ENCODE measurements around the gene LSAMP. TPM values are rescaled to one million over a fixed set of nuclear protein-coding genes. Genes with fewer than 3 reads are reported as not detected.

Gene LSAMP
- total and polyA plus RNA-seq, 2 of the 13 experiments (the other 11 are each of a cell fraction or from before 2014, with no cell fraction given), result not detected

- TF ChIP-seq REST (IDR thresholded peaks at IDR 0.05; ENCODE audit: borderline replicate concordance in 1 of 2, low read depth in 1 of 2, low read length in 2 of 2) (no peak), ZBTB4 (CRISPR knock-in tag; IDR thresholded peaks at IDR 0.05; ENCODE audit: borderline replicate concordance) (no peak)
Observed at GRCh38 chr3:116299646-116300081, 145.6 kb downstream of the LSAMP start (continued).

- Histone ChIP-seq H3K27me3 (ENCODE audit: control insufficient read depth in 1 of 2, insufficient read depth in 2 of 2, low read length in 2 of 2) (no peaks in the 10 kb centered on the region), H3K4me1 (ENCODE audit: insufficient read depth, low read length) (no peaks in the 10 kb centered on the region), H3K9ac (ENCODE audit: insufficient read depth, low read depth, low read length) (no peak overlapping the region), H3K4me3 (replicated peaks in 1 of 3; ENCODE audit: insufficient read depth in 1 of 3, low read depth in 2 of 3, low read length in 3 of 3) (no peak overlapping the region), H3K27ac (ENCODE audit: extremely low read length, insufficient read depth, low read length) (no peak overlapping the region), H3K9me3 (ENCODE audit: low read length) (no peaks in the 10 kb centered on the region), H4K20me1 (ENCODE audit: insufficient read depth, low read length) (no peaks in the 10 kb centered on the region), H3K79me2 (ENCODE audit: insufficient read depth, low read length) (no peaks in the 10 kb centered on the region), H2AFZ (ENCODE audit: low read length) (no peak overlapping the region), H3K36me3 (replicated peaks in 1 of 2; ENCODE audit: control insufficient read depth in 1 of 2, insufficient read depth in 2 of 2, low read length in 2 of 2) (no peaks in the 10 kb centered on the region), H3K4me2 (ENCODE audit: low read depth, low read length) (no peak overlapping the region)
- intact Hi-C loops (cut with micrococcal nuclease; ENCODE audit: unreplicated experiment), result no loop called here
- WGBS (ENCODE audit: low lambda C conversion rate), result 0% methylated on average over 1 of the region's 1 CpG
- no TSS peak for BruUV-seq (replicated peaks)
- no peak for FAIRE-seq
- in situ Hi-C loops (cut with HindIII; ENCODE audit: extremely low pct_ligation_motif_present, low pct_unique_long_range_greater_than_20kb), result no loop called here
- POLR2A ChIA-PET, result no interaction called here
- no peak for ATAC-seq
- TF ChIP-seq ZNF251 (CRISPR knock-in tag; IDR thresholded peaks at IDR 0.05), result no peak
- no peak for TF ChIP-seq ZNF383 (CRISPR knock-in tag; IDR thresholded peaks at IDR 0.05; ENCODE audit: borderline replicate concordance)
- TF ChIP-seq E2F1 (CRISPR knock-in tag; IDR thresholded peaks at IDR 0.05), result no peak
- no peak for TF ChIP-seq SRSF9 (IDR thresholded peaks at IDR 0.05; ENCODE audit: borderline replicate concordance, insufficient read depth, low read depth, low read length, poor library complexity, severe bottlenecking)
- TF ChIP-seq FOSL1 (CRISPR knock-in tag; IDR thresholded peaks at IDR 0.05; ENCODE audit: borderline replicate concordance), result no peak
- no peak for TF ChIP-seq ZBED4 (CRISPR knock-in tag; IDR thresholded peaks at IDR 0.05; ENCODE audit: borderline replicate concordance)
- TF ChIP-seq HNRNPL (IDR thresholded peaks at IDR 0.05; ENCODE audit: low read depth, low read length), result no peak
- CTCF ChIA-PET (ENCODE audit: low intra/inter-chr PET ratio, low total read pairs), result no interaction called here
- DNase-seq (ENCODE audit: low spot score), result no peak
Observed at GRCh38 chr3:116298151-116298550, 147.1 kb downstream of the LSAMP start.

Measured in HepG2 (cell line).